ENCODE results near the gene PCA3.

Gene PCA3

GRCh38 chr9:76835571-76836283 lies 71.5 kb downstream of the PCA3 start:
- no peak for DNase-seq
